Activated CD8-positive, alpha-beta T cell treated with anti-CD3 and anti-CD28 coated beads for 36 hours (primary cell): Measurements from ENCODE around the gene GSTT4. TPM values are rescaled to one million over a fixed set of nuclear protein-coding genes. Genes with fewer than 3 reads are reported as not detected.

ENCODE experiments used
- ATAC-seq: fragments of 200-7000 bp; cut with Tn5 transposase; one replicate; pipeline ENCODE4 v1.10.0; 2021; ENCODE audit warnings: mild to moderate bottlenecking, moderate library complexity
- CTCF ChIA-PET: fragments of 350-600 bp; sonication (Branson Sonifier 250); formaldehyde crosslinking; loops from one replicate; lab custom pipeline; 2021; ENCODE audit warnings: antibody characterized with exemption; lab: Charles Lee
- POLR2A ChIA-PET: fragments of 350-600 bp; sonication (Branson Sonifier 250); formaldehyde crosslinking; loops from one replicate; lab custom pipeline; 2021; ENCODE audit warnings: antibody characterized with exemption; lab: Charles Lee
- DNase-seq: peaks from one replicate; pipeline ENCODE4 v3.0.0-alpha.2; 2020
- H3K27ac Mint-ChIP-seq: one replicate; pipeline ENCODE4 v1.8.0; 2021; ENCODE audit warnings: mild to moderate bottlenecking, mixed read lengths
- H3K27me3 Mint-ChIP-seq: one replicate; pipeline ENCODE4 v1.8.0; 2021; ENCODE audit warnings: mixed read lengths
- H3K36me3 Mint-ChIP-seq: one replicate; pipeline ENCODE4 v1.8.0; 2021; ENCODE audit warnings: low read depth, mixed read lengths
- H3K4me1 Mint-ChIP-seq: one replicate; pipeline ENCODE4 v1.8.0; 2021; ENCODE audit warnings: low read depth, mixed read lengths
- H3K4me3 Mint-ChIP-seq: one replicate; pipeline ENCODE4 v1.8.0; 2021; ENCODE audit warnings: mild to moderate bottlenecking, moderate library complexity, mixed read lengths
- H3K9me3 Mint-ChIP-seq: one replicate; pipeline ENCODE4 v1.8.0; 2021; ENCODE audit warnings: mixed read lengths
- CTCF ChIP-seq: fragments of 200-600 bp; IDR thresholded peaks from one replicate; pipeline ENCODE4 v1.8.0; 2022; ENCODE audit warnings: antibody characterized with exemption, mild to moderate bottlenecking
- intact Hi-C: fragments of 100-400 bp; cut with micrococcal nuclease; formaldehyde crosslinking; loops from one replicate; pipeline ENCODE4 v1.10.0; 2022
- total RNA-seq, 2 experiments: library from RNA; stranded (reverse); gene quantifications; one replicate each; pipeline ENCODE4 v1.2.3, GENCODE V29; 2021

GSTT4 gene
- total RNA-seq, 2 experiments from 2014 or later = not detected

- H3K4me3 Mint-ChIP-seq = no peak overlapping the region
- peaks cover 56% of the 10 kb centered on the region for H3K4me1 Mint-ChIP-seq
- DNase-seq = no peak
- no peak overlapping the region for H3K27ac Mint-ChIP-seq
- TF ChIP-seq CTCF = no peak
- no peak for ATAC-seq
- POLR2A ChIA-PET = no interaction called here
- CTCF ChIA-PET = interaction anchor here (1.4 kb wide), 1 partner anchor 9 kb away, joined by 3 read pairs; no protein-coding TSS in a partner anchor
- peaks cover 39% of the 10 kb centered on the region for H3K36me3 Mint-ChIP-seq
- peaks cover 1% of the 10 kb centered on the region for H3K9me3 Mint-ChIP-seq
- H3K27me3 Mint-ChIP-seq = no peaks in the 10 kb centered on the region
- intact Hi-C loops = no loop called here
Measured at GRCh38 chr22:24029304-24029703, 24.1 kb upstream of the GSTT4 start.

GRCh38 chr22:24028533-24028932 is 23.3 kb upstream of the GSTT4 start:
- Mint-ChIP-seq H3K4me3 (no peak overlapping the region), H3K27ac (no peak overlapping the region), H3K27me3 (no peaks in the 10 kb centered on the region), H3K4me1 (peaks cover 58% of the 10 kb centered on the region), H3K36me3 (peaks cover 43% of the 10 kb centered on the region), H3K9me3 (peaks cover 3% of the 10 kb centered on the region)
- DNase-seq = no peak
- peak; percentile 27 for ATAC-seq
- ChIA-PET POLR2A (no interaction called here), CTCF (interaction anchor here (1.4 kb wide), 1 partner anchor 10 kb away, joined by 3 read pairs; no protein-coding TSS in a partner anchor)
- intact Hi-C loops = no loop called here
- no peak for TF ChIP-seq CTCF

- ATAC-seq (no peak), DNase-seq (no peak)
- ChIA-PET CTCF (interaction anchor here (1.4 kb wide), 1 partner anchor 10 kb away, joined by 3 read pairs; no protein-coding TSS in a partner anchor), POLR2A (no interaction called here)
- Mint-ChIP-seq H3K27me3 (no peaks in the 10 kb centered on the region), H3K4me1 (peaks cover 61% of the 10 kb centered on the region), H3K36me3 (peaks cover 49% of the 10 kb centered on the region), H3K4me3 (no peak overlapping the region), H3K9me3 (peaks cover 3% of the 10 kb centered on the region), H3K27ac (no peak overlapping the region)
- intact Hi-C loops = no loop called here
- no peak for TF ChIP-seq CTCF
Measured at GRCh38 chr22:24027991-24028390, 22.7 kb upstream of the GSTT4 start.

- intact Hi-C loops = no loop called here
- ATAC-seq (no peak), DNase-seq (no peak)
- H3K4me1 Mint-ChIP-seq = peaks cover 65% of the 10 kb centered on the region
- CTCF ChIA-PET = interaction anchor here (0.7 to 1.4 kb wide), 2 partner anchors 10 to 15 kb away, joined by 3 to 6 read pairs; no protein-coding TSS in a partner anchor
- H3K27ac Mint-ChIP-seq = no peak overlapping the region
- no peak overlapping the region for H3K4me3 Mint-ChIP-seq
- H3K36me3 Mint-ChIP-seq = peaks cover 49% of the 10 kb centered on the region
- POLR2A ChIA-PET = no interaction called here
- no peaks in the 10 kb centered on the region for H3K27me3 Mint-ChIP-seq
- TF ChIP-seq CTCF = no peak
- peaks cover 3% of the 10 kb centered on the region for H3K9me3 Mint-ChIP-seq
Measured at GRCh38 chr22:24027389-24027975, 22.2 kb upstream of the GSTT4 start.

GRCh38 chr22:24026733-24027132 is 21.5 kb upstream of the GSTT4 start:
- H3K9me3 Mint-ChIP-seq = peaks cover 3% of the 10 kb centered on the region
- peaks cover 48% of the 10 kb centered on the region for H3K36me3 Mint-ChIP-seq
- CTCF ChIA-PET = interaction anchor here (0.5 to 1.4 kb wide), 3 partner anchors 10 to 164 kb away, joined by 3 to 6 read pairs (median 3); no protein-coding TSS in a partner anchor
- TF ChIP-seq CTCF = no peak
- peaks cover 65% of the 10 kb centered on the region for H3K4me1 Mint-ChIP-seq
- H3K4me3 Mint-ChIP-seq = no peak overlapping the region
- no peak for DNase-seq
- POLR2A ChIA-PET = no interaction called here
- H3K27me3 Mint-ChIP-seq = no peaks in the 10 kb centered on the region
- intact Hi-C loops = no loop called here
- no peak for ATAC-seq
- H3K27ac Mint-ChIP-seq = no peak overlapping the region
